Liver (tissue), 9 donors: ENCODE results near the gene PTPRN2. TPM values are rescaled to one million over a fixed set of nuclear protein-coding genes. Genes with fewer than 3 reads are reported as not detected.

ENCODE experiments used
- DNase-seq: peaks from one replicate; pipeline ENCODE4 v3.0.0-alpha.2; 2017; ENCODE audit warnings: low spot score
- H3K27ac ChIP-seq, 2 donors: one replicate each; pipeline ENCODE4 v1.7.0; 2013; ENCODE audit warnings: inconsistent platforms in 2 of 2, low read length in 2 of 2, control low read depth in 1 of 2, low read depth in 1 of 2, mild to moderate bottlenecking in 1 of 2
- H3K27me3 ChIP-seq, 4 donors: one replicate each; pipeline versions ENCODE4 v1.6.1 to v1.7.0; 2013; ENCODE audit warnings: low read length in 3 of 4, inconsistent platforms in 1 of 4, mild to moderate bottlenecking in 1 of 4, moderate library complexity in 1 of 4; ENCODE audit not compliant: control insufficient read depth in 4 of 4, insufficient read depth in 4 of 4
- H3K36me3 ChIP-seq, 4 donors: one replicate each; pipeline versions ENCODE4 v1.6.1 to v1.7.0; 2013; ENCODE audit warnings: low read length in 3 of 4, mild to moderate bottlenecking in 3 of 4, low read depth in 1 of 4, moderate library complexity in 1 of 4; ENCODE audit not compliant: control insufficient read depth in 4 of 4, insufficient read depth in 3 of 4
- H3K4me1 ChIP-seq, 4 donors: one replicate each; pipeline versions ENCODE4 v1.6.1 to v1.7.0; 2013; ENCODE audit warnings: low read length in 3 of 4, mild to moderate bottlenecking in 3 of 4, moderate library complexity in 1 of 4; ENCODE audit not compliant: control insufficient read depth in 4 of 4, insufficient read depth in 4 of 4
- H3K4me3 ChIP-seq, 3 donors: one replicate each; pipeline versions ENCODE4 v1.6.1 to v1.7.0; 2013; ENCODE audit warnings: low read length in 3 of 3, control low read depth in 1 of 3, low read depth in 1 of 3, mild to moderate bottlenecking in 1 of 3
- H3K9ac ChIP-seq, 2 donors: one replicate each; pipeline ENCODE4 v1.7.0; 2013; ENCODE audit warnings: low read length in 2 of 2, mild to moderate bottlenecking in 2 of 2, moderate library complexity in 2 of 2, control low read depth in 1 of 2, low read depth in 1 of 2
- H3K9me3 ChIP-seq, 4 donors: one replicate each; pipeline versions ENCODE4 v1.6.1 to v1.7.0; 2013; ENCODE audit warnings: low read length in 3 of 4; ENCODE audit not compliant: control insufficient read depth in 4 of 4
- EGR1 ChIP-seq, 2 donors: IDR thresholded peaks; 2 replicates each; pipeline ENCODE4 v1.6.1; 2016 to 2018; ENCODE audit warnings: antibody characterized with exemption in 2 of 2, low read depth in 2 of 2
- FOXA1 ChIP-seq: IDR thresholded peaks from 2 replicates; pipeline ENCODE4 v1.6.1; 2016; ENCODE audit warnings: antibody characterized with exemption
- FOXA2 ChIP-seq: IDR thresholded peaks from 2 replicates; pipeline ENCODE4 v1.6.1; 2016; ENCODE audit warnings: antibody characterized with exemption
- GABPA ChIP-seq, 2 donors: IDR thresholded peaks in 1 of 2; conservative IDR thresholded peaks in 1 of 2; 2 replicates each; pipeline ENCODE4 v1.6.1; 2016; ENCODE audit warnings: antibody characterized with exemption in 2 of 2, mild to moderate bottlenecking in 1 of 2, moderate library complexity in 1 of 2
- HNF4A ChIP-seq, 2 donors: conservative IDR thresholded peaks; 2 replicates each; pipeline ENCODE4 v1.6.1; 2016; ENCODE audit warnings: antibody characterized with exemption in 2 of 2, mild to moderate bottlenecking in 2 of 2
- HNF4G ChIP-seq: IDR thresholded peaks from 2 replicates; pipeline ENCODE4 v1.6.1; 2016; ENCODE audit warnings: antibody characterized with exemption
- JUND ChIP-seq, 2 donors: IDR thresholded peaks; 2 replicates each; pipeline ENCODE4 v1.6.1; 2016; ENCODE audit warnings: antibody characterized with exemption in 2 of 2
- MAX ChIP-seq: IDR thresholded peaks from 2 replicates; pipeline ENCODE4 v1.6.1; 2016; ENCODE audit warnings: antibody characterized with exemption
- NR2F2 ChIP-seq: IDR thresholded peaks from 2 replicates; pipeline ENCODE4 v1.6.1; 2016; ENCODE audit warnings: antibody characterized with exemption
- RAD21 ChIP-seq, 2 donors: IDR thresholded peaks; 2 replicates each; pipeline ENCODE4 v1.6.1; 2016; ENCODE audit warnings: antibody characterized with exemption in 2 of 2, mild to moderate bottlenecking in 2 of 2
- RXRA ChIP-seq, 2 donors: IDR thresholded peaks; 2 replicates each; pipeline ENCODE4 v1.6.1; 2017 to 2018; ENCODE audit warnings: antibody characterized with exemption in 2 of 2, mild to moderate bottlenecking in 1 of 2
- SP1 ChIP-seq: IDR thresholded peaks from 2 replicates; pipeline ENCODE4 v1.6.1; 2018; ENCODE audit warnings: antibody characterized with exemption, mild to moderate bottlenecking
- TAF1 ChIP-seq: conservative IDR thresholded peaks from 2 replicates; pipeline ENCODE4 v1.6.1; 2016; ENCODE audit warnings: antibody characterized with exemption, mild to moderate bottlenecking
- YY1 ChIP-seq: IDR thresholded peaks from 2 replicates; pipeline ENCODE4 v1.6.1; 2016; ENCODE audit warnings: antibody characterized with exemption, mild to moderate bottlenecking
- ZBTB33 ChIP-seq: IDR thresholded peaks from 2 replicates; pipeline ENCODE4 v1.6.1; 2016; ENCODE audit warnings: antibody characterized with exemption
- WGBS: extraction: QIAGEN DNeasy Blood & Tissue Kit; methylation state at CpG from one replicate; pipeline ENCODE4 v1.1.7; 2013; 5-methylcytosine and 5-hydroxymethylcytosine counted together
- polyA plus RNA-seq, 2 donors: library from polyadenylated mRNA; stranded (reverse) in 1 of 2; unstranded in 1 of 2; fragments of 200-250 nt in 1 of 2; fragments of >200 nt in 1 of 2; fragmentation: Nextera tagmentation in 1 of 2; extraction: Ambion mirVana in 1 of 2; gene quantifications; one replicate each; pipeline versions ENCODE4 v1.2.1 to v1.2.3, GENCODE V29; 2013 to 2015
- total RNA-seq, 2 donors: library from RNA; depleted of rRNA; stranded (reverse); fragments of >200 nt; gene quantifications; one replicate each; pipeline ENCODE4 v1.2.3, GENCODE V29; 2014
- TF ChIP-seq, protein P1 (sequence below): fragments of 150-350 bp; IDR thresholded peaks from 2 replicates; pipeline ENCODE4 v1.5.1; 2017; ENCODE audit warnings: improper control_type of control experiment, low read depth, low read length; ENCODE audit not compliant: missing input control
- TF ChIP-seq, protein P2 (sequence below): IDR thresholded peaks from 2 replicates; pipeline ENCODE4 v1.6.1; 2016; ENCODE audit warnings: antibody characterized with exemption, mild to moderate bottlenecking
- TF ChIP-seq, protein P3 (sequence below): IDR thresholded peaks from 2 replicates; pipeline ENCODE4 v1.6.1; 2016; ENCODE audit warnings: antibody characterized with exemption
- donor health status: healthy.
- donor health status: healthy.
- donor health status: healthy.
- donor health status: healthy.
- donor health status: healthy.

PTPRN2 gene
- total and polyA plus RNA-seq, 4 donors, result 0.75 to 1.9 (median 1.1) TPM

GRCh38 chr7:158123214-158123613, 464.4 kb downstream of the PTPRN2 start (continued):
- TF ChIP-seq, protein P1, sequence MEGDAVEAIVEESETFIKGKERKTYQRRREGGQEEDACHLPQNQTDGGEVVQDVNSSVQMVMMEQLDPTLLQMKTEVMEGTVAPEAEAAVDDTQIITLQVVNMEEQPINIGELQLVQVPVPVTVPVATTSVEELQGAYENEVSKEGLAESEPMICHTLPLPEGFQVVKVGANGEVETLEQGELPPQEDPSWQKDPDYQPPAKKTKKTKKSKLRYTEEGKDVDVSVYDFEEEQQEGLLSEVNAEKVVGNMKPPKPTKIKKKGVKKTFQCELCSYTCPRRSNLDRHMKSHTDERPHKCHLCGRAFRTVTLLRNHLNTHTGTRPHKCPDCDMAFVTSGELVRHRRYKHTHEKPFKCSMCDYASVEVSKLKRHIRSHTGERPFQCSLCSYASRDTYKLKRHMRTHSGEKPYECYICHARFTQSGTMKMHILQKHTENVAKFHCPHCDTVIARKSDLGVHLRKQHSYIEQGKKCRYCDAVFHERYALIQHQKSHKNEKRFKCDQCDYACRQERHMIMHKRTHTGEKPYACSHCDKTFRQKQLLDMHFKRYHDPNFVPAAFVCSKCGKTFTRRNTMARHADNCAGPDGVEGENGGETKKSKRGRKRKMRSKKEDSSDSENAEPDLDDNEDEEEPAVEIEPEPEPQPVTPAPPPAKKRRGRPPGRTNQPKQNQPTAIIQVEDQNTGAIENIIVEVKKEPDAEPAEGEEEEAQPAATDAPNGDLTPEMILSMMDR, result no peak
- no peak for TF ChIP-seq JUND (IDR thresholded peaks at IDR 0.05)
- TF ChIP-seq RAD21 (IDR thresholded peaks at IDR 0.05), result no peak

- Histone ChIP-seq H3K9me3 (peaks cover 0 to 12% (median 2%) of the 10 kb centered on the region in 4 donors), H3K27ac (no peak overlapping the region), H3K9ac (no peak overlapping the region), H3K27me3 (no peaks in the 10 kb centered on the region), H3K4me1 (no peaks in the 10 kb centered on the region), H3K4me3 (no peak overlapping the region), H3K36me3 (no peaks in the 10 kb centered on the region)
- DNase-seq, result no peak
- TF ChIP-seq NR2F2, result no peak
- TF ChIP-seq FOXA2, result no peak
- no peak for TF ChIP-seq SP1
- no peak for TF ChIP-seq HNF4G
- TF ChIP-seq MAX, result no peak
- no peak for TF ChIP-seq EGR1 (IDR thresholded peaks at IDR 0.05; ENCODE audit: low read depth in 2 of 2)
- TF ChIP-seq, protein P2, sequence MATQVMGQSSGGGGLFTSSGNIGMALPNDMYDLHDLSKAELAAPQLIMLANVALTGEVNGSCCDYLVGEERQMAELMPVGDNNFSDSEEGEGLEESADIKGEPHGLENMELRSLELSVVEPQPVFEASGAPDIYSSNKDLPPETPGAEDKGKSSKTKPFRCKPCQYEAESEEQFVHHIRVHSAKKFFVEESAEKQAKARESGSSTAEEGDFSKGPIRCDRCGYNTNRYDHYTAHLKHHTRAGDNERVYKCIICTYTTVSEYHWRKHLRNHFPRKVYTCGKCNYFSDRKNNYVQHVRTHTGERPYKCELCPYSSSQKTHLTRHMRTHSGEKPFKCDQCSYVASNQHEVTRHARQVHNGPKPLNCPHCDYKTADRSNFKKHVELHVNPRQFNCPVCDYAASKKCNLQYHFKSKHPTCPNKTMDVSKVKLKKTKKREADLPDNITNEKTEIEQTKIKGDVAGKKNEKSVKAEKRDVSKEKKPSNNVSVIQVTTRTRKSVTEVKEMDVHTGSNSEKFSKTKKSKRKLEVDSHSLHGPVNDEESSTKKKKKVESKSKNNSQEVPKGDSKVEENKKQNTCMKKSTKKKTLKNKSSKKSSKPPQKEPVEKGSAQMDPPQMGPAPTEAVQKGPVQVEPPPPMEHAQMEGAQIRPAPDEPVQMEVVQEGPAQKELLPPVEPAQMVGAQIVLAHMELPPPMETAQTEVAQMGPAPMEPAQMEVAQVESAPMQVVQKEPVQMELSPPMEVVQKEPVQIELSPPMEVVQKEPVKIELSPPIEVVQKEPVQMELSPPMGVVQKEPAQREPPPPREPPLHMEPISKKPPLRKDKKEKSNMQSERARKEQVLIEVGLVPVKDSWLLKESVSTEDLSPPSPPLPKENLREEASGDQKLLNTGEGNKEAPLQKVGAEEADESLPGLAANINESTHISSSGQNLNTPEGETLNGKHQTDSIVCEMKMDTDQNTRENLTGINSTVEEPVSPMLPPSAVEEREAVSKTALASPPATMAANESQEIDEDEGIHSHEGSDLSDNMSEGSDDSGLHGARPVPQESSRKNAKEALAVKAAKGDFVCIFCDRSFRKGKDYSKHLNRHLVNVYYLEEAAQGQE, result no peak
- TF ChIP-seq ZBTB33, result no peak
- no peak for TF ChIP-seq RAD21 (IDR thresholded peaks at IDR 0.05)
- no peak for TF ChIP-seq RXRA (IDR thresholded peaks at IDR 0.05)
- TF ChIP-seq TAF1, result no peak
- TF ChIP-seq YY1, result no peak
- TF ChIP-seq GABPA (IDR thresholded peaks at IDR 0.05 in 1 of 2, conservative IDR thresholded peaks at IDR 0.05 in 1 of 2), result no peak
- TF ChIP-seq, protein P3, sequence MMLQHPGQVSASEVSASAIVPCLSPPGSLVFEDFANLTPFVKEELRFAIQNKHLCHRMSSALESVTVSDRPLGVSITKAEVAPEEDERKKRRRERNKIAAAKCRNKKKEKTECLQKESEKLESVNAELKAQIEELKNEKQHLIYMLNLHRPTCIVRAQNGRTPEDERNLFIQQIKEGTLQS, result no peak
- TF ChIP-seq JUND (IDR thresholded peaks at IDR 0.05), result no peak
- no peak for TF ChIP-seq HNF4A (conservative IDR thresholded peaks at IDR 0.05)
- no peak for TF ChIP-seq FOXA1
- TF ChIP-seq, protein P1, result no peak
- WGBS, result 68% methylated on average over 11 of the region's 11 CpGs
Measured at GRCh38 chr7:158121441-158122045, 466.1 kb downstream of the PTPRN2 start.
